ENCODE measurements around the gene FCGR2B.
"Not testable (repeated sequence)": the region's sequence is repeated elsewhere in the genome, so short reads cannot be mapped to it uniquely, and the experiment has no call there.

DNA sequence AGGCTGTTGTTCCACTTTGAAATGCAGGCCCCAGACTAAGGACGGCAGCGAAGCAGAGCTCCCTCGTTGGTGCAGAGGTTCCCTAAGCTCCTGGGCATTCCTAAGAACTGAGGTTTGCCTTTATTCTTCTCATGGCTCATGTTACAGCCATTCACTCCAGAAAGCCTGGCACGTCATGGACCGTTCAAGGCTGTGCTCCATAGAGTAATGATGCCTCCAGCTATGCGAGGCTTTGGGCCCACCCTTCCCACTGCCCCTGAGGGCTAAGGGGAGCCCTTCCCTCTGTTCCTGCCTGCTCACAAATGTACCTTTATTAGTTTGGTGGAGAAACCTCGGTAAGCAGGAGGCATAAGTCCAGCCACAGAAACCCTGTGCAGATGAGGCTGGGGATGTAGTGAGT, 10.5 kb downstream of the FCGR2B start:
- TF ChIP-seq, protein P1, sequence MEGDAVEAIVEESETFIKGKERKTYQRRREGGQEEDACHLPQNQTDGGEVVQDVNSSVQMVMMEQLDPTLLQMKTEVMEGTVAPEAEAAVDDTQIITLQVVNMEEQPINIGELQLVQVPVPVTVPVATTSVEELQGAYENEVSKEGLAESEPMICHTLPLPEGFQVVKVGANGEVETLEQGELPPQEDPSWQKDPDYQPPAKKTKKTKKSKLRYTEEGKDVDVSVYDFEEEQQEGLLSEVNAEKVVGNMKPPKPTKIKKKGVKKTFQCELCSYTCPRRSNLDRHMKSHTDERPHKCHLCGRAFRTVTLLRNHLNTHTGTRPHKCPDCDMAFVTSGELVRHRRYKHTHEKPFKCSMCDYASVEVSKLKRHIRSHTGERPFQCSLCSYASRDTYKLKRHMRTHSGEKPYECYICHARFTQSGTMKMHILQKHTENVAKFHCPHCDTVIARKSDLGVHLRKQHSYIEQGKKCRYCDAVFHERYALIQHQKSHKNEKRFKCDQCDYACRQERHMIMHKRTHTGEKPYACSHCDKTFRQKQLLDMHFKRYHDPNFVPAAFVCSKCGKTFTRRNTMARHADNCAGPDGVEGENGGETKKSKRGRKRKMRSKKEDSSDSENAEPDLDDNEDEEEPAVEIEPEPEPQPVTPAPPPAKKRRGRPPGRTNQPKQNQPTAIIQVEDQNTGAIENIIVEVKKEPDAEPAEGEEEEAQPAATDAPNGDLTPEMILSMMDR (IDR thresholded peaks at IDR 0.05) = not testable (repeated sequence)
- TF ChIP-seq POLR2A (IDR thresholded peaks at IDR 0.05) = not testable (repeated sequence)
